Measurements from ENCODE around the gene GNGT1.

Gene GNGT1

DNA sequence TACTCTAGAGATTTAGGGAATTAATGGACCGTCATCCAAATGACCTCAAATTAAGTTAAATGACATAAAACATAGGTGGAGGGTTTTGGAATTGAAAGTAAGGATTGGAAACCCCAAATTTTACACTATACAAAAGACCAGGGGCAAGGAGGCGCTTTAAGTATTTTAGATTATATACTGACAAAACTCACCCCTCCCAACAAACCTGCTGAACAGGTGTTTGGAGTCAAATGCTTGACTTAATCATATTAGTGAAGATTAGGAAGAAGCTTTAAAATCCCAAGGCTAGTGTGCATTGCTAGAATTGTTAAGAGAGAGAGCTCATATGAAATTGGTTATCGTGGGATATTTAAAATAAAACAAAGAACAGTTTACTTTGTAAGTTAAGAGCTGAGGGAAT lies at the start of gene GNGT1:
GNGT1 (plus strand) TSS at position 301 of the 400 bp plus-strand sequence. CDS start 180 bp downstream, outside the sequence.
- no peak for DNase-seq

DNA sequence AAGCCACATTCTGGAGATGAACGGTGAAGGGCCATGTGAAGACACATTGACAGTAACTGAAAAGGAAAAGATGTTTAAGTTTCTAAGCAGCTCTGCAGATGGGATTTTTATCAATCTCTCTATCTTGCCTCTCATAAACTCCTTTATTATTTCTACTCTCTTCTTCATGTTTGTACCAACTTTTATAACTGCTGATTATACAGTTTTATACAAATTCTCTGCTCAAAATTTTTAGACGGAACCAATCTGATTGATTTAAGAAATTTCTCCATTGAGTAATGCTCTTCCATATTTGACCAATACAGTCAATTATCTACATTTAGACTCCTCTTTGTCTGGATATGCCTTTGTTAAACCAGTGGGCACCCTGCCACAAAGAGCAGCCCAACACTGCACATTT lies 47.5 kb upstream of the GNGT1 start:
- DNase-seq, result no peak

DNA sequence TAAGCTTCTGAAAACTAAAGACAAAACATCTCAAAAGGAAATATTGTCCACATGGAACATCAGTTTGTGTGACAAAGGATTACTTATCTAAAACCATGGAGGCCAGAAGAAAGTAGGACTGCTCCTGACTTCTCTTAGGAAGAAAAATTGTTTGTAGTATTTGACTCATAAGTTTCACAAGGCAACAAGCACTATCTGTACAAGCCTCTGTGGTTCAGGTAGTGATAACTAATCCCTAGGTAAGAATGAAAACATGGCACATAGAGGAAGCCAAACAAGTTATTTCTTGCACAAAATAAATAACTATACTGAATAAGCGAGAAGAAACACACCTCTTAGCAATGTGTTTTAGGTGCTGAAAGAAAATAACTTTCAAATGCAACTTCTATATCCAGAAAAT lies 46.1 kb upstream of the GNGT1 start:
- no peak for DNase-seq

DNA sequence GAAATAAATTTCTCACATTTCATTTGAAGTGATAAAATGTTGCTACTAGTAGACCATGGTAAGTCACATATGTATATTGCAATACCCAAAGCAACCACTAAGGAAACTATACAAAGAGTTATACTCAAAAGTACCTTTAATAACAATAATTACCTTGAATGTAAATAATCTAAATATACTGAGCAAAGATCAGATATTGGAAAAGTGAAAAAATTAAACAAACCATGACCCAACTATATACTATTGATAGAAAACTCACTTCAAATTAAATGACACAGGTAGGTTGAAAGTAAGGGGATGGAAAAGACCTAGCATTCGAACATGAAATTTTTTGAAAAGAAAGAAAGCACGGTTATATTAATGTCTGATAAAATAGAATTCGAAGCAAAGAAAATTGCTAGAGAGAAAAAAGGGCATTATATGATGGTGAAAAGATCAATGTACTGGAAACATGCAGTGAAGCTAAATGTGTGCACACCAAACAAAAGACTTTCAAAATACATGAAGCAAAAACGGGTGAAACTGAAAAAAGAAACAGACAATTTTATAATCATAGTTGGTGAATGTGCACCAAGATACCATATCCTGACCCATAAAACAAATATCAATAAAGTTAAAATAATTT lies 44.9 kb upstream of the GNGT1 start:
- no peak for DNase-seq

DNA sequence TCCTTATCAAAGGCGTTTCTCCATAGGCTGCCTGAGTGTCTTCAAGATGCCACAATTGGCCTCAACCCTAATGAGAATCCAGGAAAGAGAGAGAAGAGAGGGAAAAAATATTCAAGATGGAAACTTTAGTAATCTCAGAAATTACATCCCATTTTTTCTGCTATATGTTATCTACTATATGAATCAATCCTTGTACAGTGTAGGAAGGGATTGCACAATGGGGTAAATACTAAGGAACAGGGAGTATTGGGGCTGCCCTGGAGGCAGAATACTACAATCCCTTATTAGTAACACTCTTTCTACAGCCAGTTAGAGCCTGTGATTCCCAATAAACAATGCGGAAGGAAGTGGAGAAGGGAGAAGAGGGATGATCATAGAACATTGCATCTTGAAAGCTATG lies 43.7 kb upstream of the GNGT1 start:
- DNase-seq, result no peak

DNA sequence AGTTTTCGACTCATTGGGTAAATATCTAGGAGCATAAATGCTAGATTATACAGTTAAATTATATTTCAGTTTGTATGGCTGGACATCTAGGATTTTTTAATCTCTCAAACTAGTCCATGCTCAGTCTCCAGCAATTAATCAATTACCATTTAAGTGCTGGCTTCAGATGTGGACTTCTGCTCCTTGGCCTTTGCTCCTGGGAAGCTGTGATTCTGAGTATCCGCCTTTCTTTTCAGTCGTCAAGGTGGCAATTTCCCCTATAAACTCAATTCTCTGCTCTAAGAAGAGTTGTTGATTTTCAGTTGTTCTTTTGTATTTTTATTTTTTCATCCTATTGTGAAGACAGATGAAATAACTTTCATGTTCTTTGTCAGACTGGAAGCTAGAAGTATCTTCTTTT lies 39.5 kb upstream of the GNGT1 start:
- no peak for DNase-seq

DNA sequence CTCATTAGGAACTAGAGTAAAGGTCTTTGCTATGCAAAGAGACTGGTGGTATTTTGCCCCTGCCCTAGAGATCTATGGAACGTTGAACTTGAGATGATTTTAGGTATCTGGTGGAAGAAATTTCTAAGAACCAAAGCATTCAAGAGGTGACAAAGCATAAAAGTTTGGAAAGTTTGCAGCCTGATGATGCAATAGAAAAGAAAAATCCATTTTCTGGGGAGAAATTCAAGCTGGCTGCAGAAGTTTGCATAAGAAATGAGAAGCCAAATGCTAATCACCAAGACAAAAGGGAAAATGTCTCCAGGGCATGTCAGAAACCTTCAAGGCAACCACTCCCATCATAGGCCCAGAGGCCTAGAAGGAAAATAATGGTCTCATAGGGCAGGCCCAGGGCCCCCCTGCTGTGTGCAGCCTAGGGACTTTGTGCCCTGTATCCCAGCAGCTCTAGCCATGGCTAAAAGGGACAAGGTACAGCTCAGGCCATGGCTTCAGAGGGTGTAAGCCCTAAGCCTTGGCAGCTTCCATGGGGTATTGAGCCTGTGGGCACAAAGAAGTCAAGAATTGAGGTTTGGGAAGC lies 32.3 kb upstream of the GNGT1 start:
- no peak for DNase-seq

DNA sequence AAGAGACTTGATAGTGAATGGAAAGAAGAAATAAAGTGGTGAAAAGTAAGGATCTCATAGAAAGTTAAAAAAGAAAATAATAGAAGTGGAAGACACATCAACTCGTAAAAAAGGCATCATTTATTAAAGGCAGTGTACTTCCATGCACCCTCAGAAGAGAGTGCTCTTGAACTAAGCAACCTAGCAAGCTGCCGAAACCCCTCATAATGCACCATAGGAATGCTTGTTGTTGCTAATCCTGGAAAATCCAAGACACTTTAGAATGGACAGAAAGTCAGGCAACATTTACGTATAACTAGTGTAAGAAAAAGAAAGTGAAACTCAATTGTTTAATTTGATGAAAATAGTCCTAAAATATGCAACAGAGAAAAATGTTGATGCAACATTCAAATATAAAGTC lies 28.6 kb upstream of the GNGT1 start:
- DNase-seq, result no peak

DNA sequence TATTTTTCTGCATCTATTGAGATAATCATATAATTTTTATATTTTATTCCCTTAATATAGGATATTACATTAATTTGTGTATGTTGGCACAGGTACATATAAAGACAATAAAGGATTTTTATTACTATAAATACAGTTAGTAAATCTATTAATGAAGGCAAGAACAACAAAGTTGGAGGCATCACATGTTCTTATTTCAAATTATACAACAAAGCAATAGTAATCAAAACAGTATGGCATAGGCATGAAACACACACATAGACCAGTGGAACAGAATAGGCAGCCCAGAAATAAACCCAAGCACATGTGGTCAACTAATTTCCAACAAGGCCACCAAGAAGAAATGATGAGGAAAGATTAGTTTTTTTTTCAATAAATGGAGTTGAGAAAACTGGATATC lies 27.0 kb upstream of the GNGT1 start:
- no peak for DNase-seq

DNA sequence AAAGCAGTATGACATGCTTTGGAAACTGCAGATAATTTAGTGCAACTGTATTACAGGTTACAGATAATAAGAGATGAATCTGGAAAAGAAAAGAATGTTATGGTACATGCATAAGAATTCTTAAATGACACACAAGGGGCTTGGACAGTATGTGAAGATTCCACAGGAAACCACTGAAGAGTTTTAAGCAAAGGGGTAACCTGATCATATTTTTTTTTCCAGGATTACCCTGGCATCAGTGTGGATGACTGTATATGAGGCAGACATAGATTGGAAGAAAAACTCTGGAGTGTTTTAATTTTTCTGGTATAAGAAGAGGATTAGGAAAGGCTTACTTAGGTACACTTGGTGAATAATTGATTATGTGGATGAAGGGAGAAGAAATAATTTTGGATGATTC lies 23.9 kb upstream of the GNGT1 start:
- DNase-seq, result no peak

DNA sequence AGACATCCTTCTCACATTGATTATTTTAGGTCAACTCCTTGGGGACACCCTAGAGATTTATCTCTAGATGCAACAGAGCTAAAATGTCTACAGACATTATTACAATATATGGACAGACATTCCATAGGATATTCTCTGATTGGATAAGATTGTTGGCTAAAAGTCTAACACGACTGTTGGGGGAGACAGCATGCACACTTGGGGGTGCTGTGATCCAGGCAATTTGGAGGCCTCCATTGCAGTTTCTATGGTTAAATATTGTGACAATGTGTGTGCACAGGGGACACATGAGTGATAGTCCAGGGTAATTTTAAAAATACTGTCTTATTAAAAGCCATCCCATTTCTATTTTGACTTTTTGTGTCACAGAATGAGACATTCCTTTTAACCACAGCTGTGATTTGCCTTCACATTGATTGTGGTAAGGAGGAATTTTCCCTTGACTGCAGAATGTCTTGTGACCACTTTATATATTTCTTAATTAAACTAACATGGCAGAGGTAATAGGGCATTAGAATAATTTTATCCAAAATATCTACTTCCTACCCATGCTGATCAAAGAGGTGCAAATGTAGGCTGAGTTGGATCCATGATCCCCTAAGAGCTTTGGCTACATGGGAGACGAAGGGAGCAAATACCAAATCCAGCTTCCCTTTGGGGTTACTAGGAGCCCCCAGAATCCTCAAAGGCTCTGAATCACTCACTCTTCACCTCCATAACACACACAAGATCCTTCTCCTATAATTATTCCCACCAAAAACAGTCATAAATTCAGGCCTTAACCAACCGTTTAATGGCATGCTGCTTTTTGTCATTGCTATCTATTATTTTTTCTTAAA lies 23.1 kb upstream of the GNGT1 start:
- DNase-seq, result no peak

DNA sequence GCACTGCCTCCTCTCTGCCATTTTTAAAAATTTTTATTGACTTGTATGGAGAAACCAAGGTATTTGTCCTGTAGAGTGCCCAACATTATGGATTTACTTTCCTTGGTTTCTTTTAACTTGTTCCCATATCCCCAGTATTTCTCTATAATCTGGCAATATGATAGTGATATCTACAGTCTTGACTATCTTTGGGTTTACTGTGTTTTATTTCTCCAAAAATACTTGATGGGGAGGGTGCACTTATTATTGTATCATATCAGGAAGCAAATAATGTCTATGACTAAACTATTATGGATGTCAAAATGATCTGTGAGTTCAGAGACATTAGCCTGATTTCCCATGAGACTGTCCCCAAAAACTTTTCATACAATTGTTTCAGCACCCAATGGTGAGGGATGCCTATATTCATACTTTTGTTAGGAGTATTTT lies 22.4 kb upstream of the GNGT1 start:
- no peak for DNase-seq

DNA sequence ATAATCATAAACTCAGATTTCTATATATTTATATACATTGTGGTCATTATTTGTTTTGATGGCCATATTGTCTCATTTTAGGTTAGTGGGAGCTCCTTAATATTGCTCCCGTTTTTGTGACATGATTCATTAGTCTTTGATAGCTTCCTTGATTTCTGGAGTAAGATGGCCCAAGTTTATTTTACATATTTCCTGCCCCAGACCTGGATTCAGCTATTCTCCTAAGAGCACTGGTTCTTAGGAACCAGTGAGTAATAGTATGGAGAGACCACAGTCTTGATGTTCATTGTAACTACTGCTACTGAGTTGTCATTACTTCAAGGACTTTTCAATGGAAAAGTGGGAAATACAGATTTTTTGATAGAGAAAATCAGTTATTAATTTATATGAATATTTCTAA lies 21.8 kb upstream of the GNGT1 start:
- DNase-seq, result no peak

DNA sequence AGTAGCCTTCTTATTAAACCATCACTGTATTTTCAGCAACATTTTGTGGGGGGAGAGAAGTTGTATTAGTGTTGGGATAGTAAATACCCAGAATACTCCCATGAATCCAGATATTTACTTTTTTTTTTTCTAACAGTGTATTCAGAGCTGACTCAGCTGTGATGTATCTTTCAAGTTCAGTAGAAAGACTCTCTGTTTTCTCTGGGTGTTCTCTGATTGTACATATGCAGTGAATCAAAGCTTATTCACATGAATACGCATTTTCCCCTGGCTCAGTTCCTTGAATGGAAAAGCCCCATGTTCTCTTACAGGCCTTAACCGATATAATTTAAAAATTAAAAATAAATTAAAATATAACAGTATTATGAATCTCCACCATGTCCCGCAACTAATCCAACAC lies 17.1 kb upstream of the GNGT1 start:
- no peak for DNase-seq

DNA sequence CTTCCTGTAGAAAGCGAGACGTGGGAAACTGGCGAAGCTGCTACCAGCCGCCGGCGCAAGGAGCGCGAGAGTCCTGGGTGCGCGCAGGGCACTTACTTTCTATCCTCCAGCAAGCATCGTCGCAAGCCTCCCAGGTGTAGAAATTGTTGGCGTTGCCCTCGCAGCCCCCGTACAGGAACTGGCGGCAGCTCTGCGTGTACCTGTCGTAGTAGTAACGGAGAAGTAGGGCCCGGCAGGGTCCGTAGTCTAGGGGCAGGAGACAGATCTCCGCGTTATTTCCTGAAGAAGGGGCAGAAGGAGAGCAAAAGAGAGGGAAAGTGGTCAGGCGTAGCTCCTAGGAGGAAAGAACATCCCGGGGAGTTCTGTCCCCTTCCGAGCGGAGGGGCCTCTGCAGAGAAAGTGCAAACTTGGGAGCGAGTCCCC lies 16.3 kb upstream of the GNGT1 start:
- no peak for DNase-seq

DNA sequence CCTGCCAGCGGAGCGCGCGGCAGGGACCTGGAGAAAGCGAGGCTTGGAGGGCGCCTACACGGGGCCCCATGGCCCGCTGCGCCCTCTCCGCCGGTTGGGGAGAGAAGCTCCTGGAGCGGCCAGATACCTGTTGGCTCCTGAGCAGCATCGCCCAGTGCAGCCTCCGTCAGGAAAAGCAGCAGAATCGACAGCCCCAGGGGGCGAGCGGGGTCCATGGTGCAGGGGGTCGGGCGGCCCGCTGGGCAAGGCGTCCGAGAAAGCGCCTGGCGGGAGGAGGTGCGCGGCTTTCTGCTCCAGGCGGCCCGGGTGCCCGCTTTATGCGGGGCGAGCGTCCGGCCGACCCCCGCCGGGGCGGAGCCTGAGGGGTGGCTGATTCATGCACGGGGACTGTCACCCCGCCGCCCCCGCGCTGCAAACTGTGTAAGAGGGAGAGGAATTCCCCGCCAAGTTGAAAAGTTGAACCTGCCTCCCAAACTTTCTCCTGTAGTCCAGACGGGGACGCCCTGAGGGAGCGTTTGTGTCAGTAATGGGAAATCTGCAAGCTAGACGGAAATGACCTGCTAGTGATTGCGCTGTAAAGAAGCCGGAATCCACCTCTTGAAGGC lies 15.8 kb upstream of the GNGT1 start, which contains the start of gene TFPI2:
TFPI2 (minus strand) TSS at position 290 of the 605 bp plus-strand sequence; CDS start at position 215, 75 bp downstream.
- DNase-seq, result no peak

DNA sequence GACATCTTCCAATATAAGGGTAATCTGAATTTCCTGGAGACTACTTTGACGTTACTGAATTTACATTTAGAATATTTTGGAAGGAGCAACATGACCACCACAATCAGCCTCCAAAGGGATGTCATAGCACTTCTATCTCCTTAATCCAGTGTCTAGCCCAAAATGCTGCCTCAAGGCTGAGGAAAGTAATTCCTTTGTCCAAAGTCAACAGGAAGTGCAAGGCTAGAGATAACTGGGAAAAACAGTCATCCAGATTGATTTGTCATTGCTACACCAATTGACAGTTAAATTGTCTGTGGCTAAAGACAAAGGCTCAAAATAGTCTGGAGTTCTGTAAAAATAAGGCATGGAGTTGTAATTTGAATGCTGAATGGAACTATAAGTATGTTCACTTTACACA lies 11.9 kb upstream of the GNGT1 start:
- DNase-seq, result no peak

DNA sequence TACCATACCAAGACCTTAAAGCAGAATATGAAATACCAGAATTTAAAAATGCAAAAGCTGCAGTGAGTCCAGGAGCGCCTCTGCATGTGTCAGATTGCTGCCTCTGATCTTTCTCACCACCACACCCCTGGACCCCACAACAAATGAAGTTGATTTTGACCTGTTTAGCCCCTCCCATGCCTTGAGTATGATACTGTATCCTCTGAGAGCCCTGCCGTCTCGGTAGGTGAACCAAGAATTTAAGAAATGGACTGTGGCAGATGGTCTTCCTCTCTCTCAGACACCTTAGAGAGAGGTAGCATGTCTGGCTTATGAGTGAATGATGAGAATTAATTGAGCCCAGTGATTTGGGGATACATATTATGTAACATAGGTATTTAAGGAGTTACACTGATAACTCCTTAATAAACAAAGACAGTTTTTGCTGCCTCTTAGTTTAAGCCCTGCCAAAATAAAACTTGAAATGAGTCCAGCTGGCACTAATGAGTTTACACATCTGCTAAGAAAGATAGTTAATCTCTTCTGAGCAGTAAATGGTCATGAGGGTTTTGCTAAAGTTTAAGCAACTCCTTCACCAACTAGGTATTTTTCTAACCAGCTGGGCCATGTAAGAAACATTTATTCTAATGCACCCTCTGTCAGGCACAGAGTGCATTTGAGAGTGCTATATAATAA lies 11.3 kb upstream of the GNGT1 start:
- no peak for DNase-seq

DNA sequence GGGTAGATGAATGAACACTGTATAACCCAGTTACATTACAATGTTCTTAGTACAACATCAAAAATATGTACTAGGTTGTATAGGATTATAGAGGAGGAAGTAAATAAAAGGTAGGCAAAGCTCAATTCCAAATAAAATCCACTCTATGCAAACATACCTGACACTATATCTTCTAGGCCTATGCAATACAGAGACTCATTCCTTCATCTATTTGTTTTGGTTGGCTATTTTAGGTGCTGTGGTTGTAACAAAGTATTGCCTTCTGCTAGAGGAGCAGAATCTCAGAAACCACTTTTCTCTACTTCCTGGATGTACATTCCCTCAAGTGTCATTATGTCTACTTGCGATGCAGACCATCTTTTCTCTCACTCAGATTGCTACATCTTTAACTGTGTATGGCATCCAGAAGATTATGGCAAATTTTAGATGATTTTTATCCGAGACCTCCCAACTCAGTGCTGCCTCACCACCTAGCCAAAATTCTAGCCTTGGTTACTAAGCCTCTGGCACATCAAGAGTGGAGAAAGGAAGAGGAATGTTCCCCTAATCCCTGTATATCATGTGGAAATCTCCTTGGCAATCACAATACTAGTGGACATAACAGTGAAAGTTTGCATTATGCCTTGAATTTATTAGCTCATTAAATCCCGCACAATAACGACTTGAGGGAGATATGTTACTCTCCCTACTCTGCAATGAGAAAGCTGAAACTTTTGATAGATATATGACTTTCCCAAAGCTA lies 10.3 kb upstream of the GNGT1 start:
- no peak for DNase-seq

DNA sequence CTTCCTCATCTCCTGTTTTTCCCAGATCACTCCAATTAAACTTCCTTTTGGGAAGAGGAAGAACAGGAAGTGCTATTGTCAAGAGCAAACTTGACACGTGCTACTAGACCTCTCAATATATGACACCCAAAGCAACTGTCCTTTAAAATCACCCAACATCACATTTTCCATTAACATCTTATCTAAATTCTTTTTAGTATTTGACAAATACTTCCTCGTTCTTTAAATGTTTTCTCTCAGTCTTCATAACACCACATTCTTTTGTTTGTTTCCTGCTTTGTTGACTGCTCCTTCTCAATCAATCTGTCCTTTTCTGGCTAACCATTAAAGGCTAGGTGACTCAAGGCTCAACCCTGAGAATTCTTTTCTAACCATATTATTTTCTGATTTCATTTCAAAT lies 8.7 kb upstream of the GNGT1 start:
- DNase-seq, result no peak

DNA sequence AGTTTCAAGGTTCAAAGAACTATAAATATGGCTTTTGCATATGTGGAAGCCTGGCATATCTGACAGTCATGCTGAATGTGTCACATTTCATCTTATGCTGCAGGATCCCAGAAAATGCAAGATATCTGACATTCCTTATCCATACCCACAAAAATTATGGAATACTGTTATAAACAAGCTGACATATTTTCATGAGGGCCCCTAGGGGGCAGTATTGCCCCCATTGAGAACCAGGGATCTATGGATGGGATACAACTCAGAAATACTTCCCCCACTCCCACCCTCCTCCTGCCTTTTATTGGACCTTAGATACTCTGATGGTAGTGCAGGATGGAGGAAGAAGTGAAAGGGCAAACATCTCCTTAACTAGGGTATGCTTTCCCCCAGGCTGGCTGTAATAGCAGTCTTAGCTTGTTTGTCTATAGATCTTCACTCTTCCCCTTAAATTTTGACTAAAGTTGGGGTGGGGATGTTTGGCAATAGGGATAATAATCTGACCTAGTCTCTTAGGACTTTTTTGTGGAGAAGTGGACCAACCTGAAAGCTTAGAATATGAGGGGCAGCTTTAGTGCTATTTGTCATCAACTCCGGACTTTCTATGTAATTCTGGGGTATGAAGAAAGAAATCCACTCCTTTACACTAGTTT lies 3.5 kb upstream of the GNGT1 start:
- no peak for DNase-seq

All from DMS 273 treated with DMSO at 0.1 percent for 48 hours (cell line).